ENCODE results near the gene MAN1B1. TPM values are rescaled to one million over a fixed set of nuclear protein-coding genes. Genes with fewer than 3 reads are reported as not detected.

The MAN1B1 gene
- total and polyA plus RNA-seq, 2 of the 8 experiments (the other 6 are each of a cell fraction or from before 2014, with no cell fraction given): 33.7 to 36.3 TPM

DNA sequence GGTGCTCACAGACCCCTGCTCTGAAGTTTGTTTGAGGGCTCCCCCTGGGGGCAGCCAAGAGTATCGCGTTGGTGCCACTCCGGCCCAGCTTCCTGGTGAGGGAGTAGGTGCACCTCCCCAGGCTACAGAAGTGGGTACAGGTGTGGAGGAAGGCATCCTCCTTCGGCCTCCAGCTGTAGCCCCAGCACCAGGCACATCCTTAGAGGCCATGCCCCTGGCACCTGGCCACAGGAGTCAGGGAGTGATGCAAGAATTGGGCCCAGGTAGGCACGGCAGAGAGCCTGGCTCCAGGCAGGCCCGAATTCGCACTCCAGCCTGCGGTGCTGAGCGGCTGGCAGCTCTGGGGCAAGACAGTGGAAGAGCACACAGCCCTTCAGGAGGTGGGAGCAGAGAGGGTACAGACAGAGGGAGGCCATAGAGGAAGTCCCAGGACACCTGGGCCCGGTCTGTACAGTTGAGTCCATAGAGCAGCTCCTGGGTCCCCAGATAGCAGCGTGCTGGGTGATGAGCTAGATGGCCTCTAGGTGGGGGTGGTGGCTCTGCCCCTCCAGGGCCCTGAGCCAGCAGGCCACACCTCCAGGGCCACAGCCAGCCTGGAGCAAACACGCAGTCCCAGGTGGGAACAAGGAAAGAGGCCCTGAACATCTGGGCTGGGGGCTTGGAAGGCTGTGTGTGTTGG lies 18.8 kb upstream of the MAN1B1 start:
- peaks cover 0 to 25% (median 18%) of the 10 kb centered on the region in 4 experiments; a peak in 6 of 7 replicates for H3K4me1 ChIP-seq (replicated peaks in 1 of 4; ENCODE audit: control insufficient read depth in 3 of 4, insufficient read depth in 4 of 4, low read length in 3 of 4)
- no peak overlapping the region for H2AK5ac ChIP-seq (ENCODE audit: low read depth, low read length)
- no peak overlapping the region for H2BK5ac ChIP-seq (ENCODE audit: low read depth, low read length)
- WGBS, 2 experiments (ENCODE audit: extremely low coverage in 1 of 2, insufficient coverage in 1 of 2, insufficient read length in 1 of 2, insufficient replicate concordance in 2 of 2, low coverage in 1 of 2, low lambda C conversion rate in 2 of 2, missing lambda C conversion rate in 1 of 2): 58% methylated on average over 12 of the region's 12 CpGs; no CpG with 5 or more reads in 1 of the 2 experiments
- FAIRE-seq: no peak
- H2BK12ac ChIP-seq (ENCODE audit: low read depth, low read length): peak overlapping the region; percentile 4; the same call in 1 of the 2 replicates
- H3K79me1 ChIP-seq (ENCODE audit: low read depth, low read length): peaks cover 2% of the 10 kb centered on the region; the same call in 1 of the 2 replicates
- POLR2A ChIA-PET (ENCODE audit: partially characterized antibody): interaction anchor here (0.7 to 1.8 kb wide), 7 partner anchors 9 to 221 kb away, joined by 3 to 7 read pairs (median 4); partner anchors contain the start of genes FBXW5, MAN1B1, TUBB4B and UAP1L1
- H4K5ac ChIP-seq (ENCODE audit: insufficient read length, low read depth, low read length): no peak overlapping the region
- no peak overlapping the region for H3K27ac ChIP-seq (ENCODE audit: low read depth, low read length)
- peak overlapping the region; percentile 57 for H3K4ac ChIP-seq (replicated peaks; ENCODE audit: insufficient read length, low read depth, low read length)
- no peak overlapping the region for H3K23ac ChIP-seq (ENCODE audit: insufficient read length)
- peaks cover 0 to 15% (median 7%) of the 10 kb centered on the region in 4 experiments; a peak in 5 of 7 replicates for H3K27me3 ChIP-seq (replicated peaks in 1 of 4; ENCODE audit: control insufficient read depth in 3 of 4, extremely low read depth in 1 of 4, insufficient read depth in 3 of 4, low read length in 3 of 4)
- no peak overlapping the region for H3K9ac ChIP-seq (replicated peaks in 1 of 4; ENCODE audit: extremely low read depth in 1 of 4, low read depth in 3 of 4, low read length in 3 of 4)
- peaks cover 23 to 25% of the 10 kb centered on the region in 2 experiments for H4K20me1 ChIP-seq (replicated peaks in 1 of 2; ENCODE audit: control insufficient read depth in 1 of 2, insufficient read depth in 2 of 2, low read length in 2 of 2)
- no peaks in the 10 kb centered on the region for H3K36me3 ChIP-seq (ENCODE audit: control insufficient read depth in 2 of 4, insufficient read depth in 4 of 4, low read length in 3 of 4)
- no peak overlapping the region for H4K91ac ChIP-seq (replicated peaks; ENCODE audit: insufficient read length, low read length)
- CTCF ChIA-PET (ENCODE audit: partially characterized antibody): interaction anchor here (0.5 to 13.5 kb wide), 58 partner anchors 9 to 1573 kb away, joined by 3 to 291 read pairs (median 4); partner anchors contain the start of genes ABCA2, ANAPC2, CYSRT1 and ENTPD2
- H2BK15ac ChIP-seq (ENCODE audit: low read length): no peak overlapping the region
- H2BK20ac ChIP-seq (ENCODE audit: low read length): no peak overlapping the region
- H2BK120ac ChIP-seq (replicated peaks; ENCODE audit: low read depth, low read length): no peak overlapping the region
- no peak overlapping the region for H3K14ac ChIP-seq (ENCODE audit: insufficient read length)
- H3K18ac ChIP-seq (ENCODE audit: extremely low read depth, low read length): no peak overlapping the region; the same call in 1 of the 2 replicates
- H3K23me2 ChIP-seq (ENCODE audit: low read depth, low read length): peaks cover 13% of the 10 kb centered on the region
- no peak overlapping the region; a peak in 1 of 4 replicates for H3K4me2 ChIP-seq (ENCODE audit: insufficient read depth in 1 of 2, low read depth in 2 of 2, low read length in 2 of 2)
- no peak overlapping the region for H2AFZ ChIP-seq (ENCODE audit: low read length)
- no peaks in the 10 kb centered on the region for H3K79me2 ChIP-seq (ENCODE audit: control insufficient read depth in 1 of 2, insufficient read depth in 2 of 2, low read length in 2 of 2)
- no peak overlapping the region for H3K56ac ChIP-seq (replicated peaks; ENCODE audit: insufficient read length, low read depth, low read length)
- DNase-seq (ENCODE audit: low read depth in 1 of 2, low spot score in 2 of 2): peak in 1 of 2 experiments; percentile 93
- H3K4me3 ChIP-seq (ENCODE audit: extremely low read depth in 1 of 4, insufficient read depth in 2 of 4, low read depth in 3 of 4, low read length in 4 of 4): no peak overlapping the region
- no peaks in the 10 kb centered on the region for H3K9me3 ChIP-seq (ENCODE audit: insufficient read depth in 2 of 2, low read depth in 1 of 2, low read length in 1 of 2)
- 0 out of 2 replicates have a peak overlapping the region, but pooled peaks have one; percentile 57 for H4K8ac ChIP-seq (ENCODE audit: extremely low read depth, insufficient read depth, low read length)
- TF ChIP-seq EZH2 (IDR thresholded peaks at IDR 0.05; ENCODE audit: low read depth, low read length, severe bottlenecking) (no peak), TAF7 (optimal IDR thresholded peaks at IDR 0.05; ENCODE audit: borderline replicate concordance, low read depth, low read length) (no peak), YY1 (IDR thresholded peaks at IDR 0.05; ENCODE audit: low read depth, low read length) (no peak), RFX5 (IDR thresholded peaks at IDR 0.05; ENCODE audit: borderline replicate concordance, low read depth, low read length) (no peak), SIX5 (IDR thresholded peaks at IDR 0.05; ENCODE audit: low read depth, low read length) (no peak), RNF2 (IDR thresholded peaks at IDR 0.05; ENCODE audit: borderline replicate concordance, low read depth, low read length, missing control alignments, poor library complexity, severe bottlenecking) (no peak), TAF1 (IDR thresholded peaks at IDR 0.05; ENCODE audit: low read depth, low read length) (no peak), SP4 (IDR thresholded peaks at IDR 0.05; ENCODE audit: low read length) (no peak)
- TF ChIP-seq, protein P1, sequence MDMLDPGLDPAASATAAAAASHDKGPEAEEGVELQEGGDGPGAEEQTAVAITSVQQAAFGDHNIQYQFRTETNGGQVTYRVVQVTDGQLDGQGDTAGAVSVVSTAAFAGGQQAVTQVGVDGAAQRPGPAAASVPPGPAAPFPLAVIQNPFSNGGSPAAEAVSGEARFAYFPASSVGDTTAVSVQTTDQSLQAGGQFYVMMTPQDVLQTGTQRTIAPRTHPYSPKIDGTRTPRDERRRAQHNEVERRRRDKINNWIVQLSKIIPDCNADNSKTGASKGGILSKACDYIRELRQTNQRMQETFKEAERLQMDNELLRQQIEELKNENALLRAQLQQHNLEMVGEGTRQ (IDR thresholded peaks at IDR 0.05; ENCODE audit: low read length): no peak
- TF ChIP-seq, protein P2, sequence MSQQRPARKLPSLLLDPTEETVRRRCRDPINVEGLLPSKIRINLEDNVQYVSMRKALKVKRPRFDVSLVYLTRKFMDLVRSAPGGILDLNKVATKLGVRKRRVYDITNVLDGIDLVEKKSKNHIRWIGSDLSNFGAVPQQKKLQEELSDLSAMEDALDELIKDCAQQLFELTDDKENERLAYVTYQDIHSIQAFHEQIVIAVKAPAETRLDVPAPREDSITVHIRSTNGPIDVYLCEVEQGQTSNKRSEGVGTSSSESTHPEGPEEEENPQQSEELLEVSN (IDR thresholded peaks at IDR 0.05): no peak
